Upper lobe of right lung (tissue), 1 donor: ENCODE results near the gene RANGAP1. TPM values are rescaled to one million over a fixed set of nuclear protein-coding genes. Genes with fewer than 3 reads are reported as not detected.

Experiments
- ATAC-seq: fragments of 200-7000 bp; cut with Tn5 transposase; one replicate; pipeline ENCODE4 v1.9.1; 2020; ENCODE audit warnings: mild to moderate bottlenecking, moderate library complexity
- DNase-seq: peaks from one replicate; pipeline ENCODE4 v3.0.0-alpha.2; 2020
- H3K27ac ChIP-seq: fragments of 200-600 bp; one replicate; pipeline ENCODE4 v1.8.0; 2022
- H3K27me3 ChIP-seq: fragments of 200-600 bp; one replicate; pipeline ENCODE4 v1.8.0; 2022; ENCODE audit warnings: mild to moderate bottlenecking
- H3K36me3 ChIP-seq: fragments of 200-600 bp; one replicate; pipeline ENCODE4 v1.8.0; 2022
- H3K4me1 ChIP-seq: fragments of 200-600 bp; one replicate; pipeline ENCODE4 v1.8.0; 2022
- H3K4me3 ChIP-seq: fragments of 200-600 bp; one replicate; pipeline ENCODE4 v1.8.0; 2022; ENCODE audit warnings: mild to moderate bottlenecking
- H3K9me3 ChIP-seq: fragments of 200-600 bp; one replicate; pipeline ENCODE4 v1.8.0; 2022
- intact Hi-C: fragments of 100-400 bp; cut with DNase I; formaldehyde crosslinking; loops from one replicate; pipeline ENCODE4 v1.11.0; 2022
- total RNA-seq: library from RNA; stranded (reverse); fragmentation: NEBNext Ultra II Directional; extraction: Animal tissue kit (Norgen Biotek cat#: 25700); gene quantifications from one replicate; pipeline ENCODE4 v1.2.1, GENCODE V29; 2021
- TF ChIP-seq, protein P1 (sequence below): fragments of 200-600 bp; IDR thresholded peaks from one replicate; pipeline ENCODE4 v1.8.0; 2022; ENCODE audit warnings: antibody characterized with exemption
- donor health status: DM: no; HTN: yes; CAD: no; lungs with severe emphysema.

RANGAP1 gene
- total RNA-seq, 1 donor from 2014 or later = 48.0 TPM

GRCh38 chr22:41250127-41250526, 35.9 kb downstream of the RANGAP1 start:
- intact Hi-C loops = no loop called here
- ATAC-seq (no peak), DNase-seq (no peak)
- Histone ChIP-seq H3K36me3 (peaks cover 90% of the 10 kb centered on the region), H3K27me3 (no peaks in the 10 kb centered on the region), H3K9me3 (no peaks in the 10 kb centered on the region), H3K27ac (no peak overlapping the region), H3K4me1 (no peaks in the 10 kb centered on the region), H3K4me3 (no peak overlapping the region)
- TF ChIP-seq, protein P1, sequence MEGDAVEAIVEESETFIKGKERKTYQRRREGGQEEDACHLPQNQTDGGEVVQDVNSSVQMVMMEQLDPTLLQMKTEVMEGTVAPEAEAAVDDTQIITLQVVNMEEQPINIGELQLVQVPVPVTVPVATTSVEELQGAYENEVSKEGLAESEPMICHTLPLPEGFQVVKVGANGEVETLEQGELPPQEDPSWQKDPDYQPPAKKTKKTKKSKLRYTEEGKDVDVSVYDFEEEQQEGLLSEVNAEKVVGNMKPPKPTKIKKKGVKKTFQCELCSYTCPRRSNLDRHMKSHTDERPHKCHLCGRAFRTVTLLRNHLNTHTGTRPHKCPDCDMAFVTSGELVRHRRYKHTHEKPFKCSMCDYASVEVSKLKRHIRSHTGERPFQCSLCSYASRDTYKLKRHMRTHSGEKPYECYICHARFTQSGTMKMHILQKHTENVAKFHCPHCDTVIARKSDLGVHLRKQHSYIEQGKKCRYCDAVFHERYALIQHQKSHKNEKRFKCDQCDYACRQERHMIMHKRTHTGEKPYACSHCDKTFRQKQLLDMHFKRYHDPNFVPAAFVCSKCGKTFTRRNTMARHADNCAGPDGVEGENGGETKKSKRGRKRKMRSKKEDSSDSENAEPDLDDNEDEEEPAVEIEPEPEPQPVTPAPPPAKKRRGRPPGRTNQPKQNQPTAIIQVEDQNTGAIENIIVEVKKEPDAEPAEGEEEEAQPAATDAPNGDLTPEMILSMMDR = no peak

- no peaks in the 10 kb centered on the region for H3K9me3 ChIP-seq
- TF ChIP-seq, protein P1 = no peak
- no peaks in the 10 kb centered on the region for H3K27me3 ChIP-seq
- no peak overlapping the region for H3K27ac ChIP-seq
- H3K4me1 ChIP-seq = no peaks in the 10 kb centered on the region
- no peak overlapping the region for H3K4me3 ChIP-seq
- peaks cover 86% of the 10 kb centered on the region for H3K36me3 ChIP-seq
- intact Hi-C loops = no loop called here
- no peak for DNase-seq
- ATAC-seq = no peak
Measured at GRCh38 chr22:41249442-41249841, 36.5 kb downstream of the RANGAP1 start.

DNA sequence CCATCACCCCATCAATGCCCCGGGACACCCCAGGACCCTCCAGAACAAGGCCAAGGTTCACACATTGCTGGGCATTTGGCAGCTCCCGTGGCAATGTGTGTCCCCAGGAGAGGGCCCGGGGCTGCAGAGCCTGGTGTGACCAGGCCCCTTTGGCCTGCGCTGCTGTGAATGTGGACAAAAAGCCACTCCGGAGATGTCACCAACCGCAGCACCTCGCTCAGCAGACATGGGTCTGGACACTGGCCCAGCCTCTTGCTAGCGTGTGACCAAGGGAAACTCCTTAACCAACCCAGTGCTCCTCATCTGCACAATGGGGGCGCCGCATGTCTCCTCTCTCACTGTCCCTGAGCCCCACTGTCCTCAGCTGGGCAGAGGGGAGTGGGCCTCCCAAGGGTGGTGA, 37.2 kb downstream of the RANGAP1 start:
- H3K9me3 ChIP-seq = no peaks in the 10 kb centered on the region
- H3K36me3 ChIP-seq = peaks cover 82% of the 10 kb centered on the region
- H3K27me3 ChIP-seq = no peaks in the 10 kb centered on the region
- H3K4me1 ChIP-seq = no peaks in the 10 kb centered on the region
- no peak overlapping the region for H3K4me3 ChIP-seq
- no peak overlapping the region for H3K27ac ChIP-seq
- TF ChIP-seq, protein P1 = no peak
- ATAC-seq (no peak), DNase-seq (no peak)
- intact Hi-C loops = no loop called here

DNA sequence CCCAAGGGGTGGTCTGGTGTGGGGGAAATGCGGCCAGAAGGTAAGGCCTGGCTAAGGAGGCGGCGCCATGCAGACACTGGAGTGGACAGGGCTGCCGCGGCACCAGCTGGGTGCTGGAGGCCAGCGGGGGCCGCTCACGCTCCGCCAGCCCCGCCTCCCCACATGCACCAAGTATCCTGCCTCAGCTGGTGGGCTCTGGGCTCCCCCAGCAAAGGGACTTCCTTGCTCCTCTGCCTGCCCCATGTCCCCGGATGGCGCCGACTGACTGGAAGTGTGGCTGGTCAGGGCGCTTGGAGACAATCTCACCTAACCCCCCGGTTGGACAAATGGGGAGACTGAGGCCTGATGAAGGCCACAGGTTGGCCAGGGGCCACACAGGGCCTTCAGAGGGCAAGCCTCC, 37.7 kb downstream of the RANGAP1 start:
- intact Hi-C loops = no loop called here
- H3K27me3 ChIP-seq = no peaks in the 10 kb centered on the region
- H3K4me1 ChIP-seq = no peaks in the 10 kb centered on the region
- TF ChIP-seq, protein P1 = no peak
- ATAC-seq = no peak
- DNase-seq = no peak
- H3K4me3 ChIP-seq = no peak overlapping the region
- H3K36me3 ChIP-seq = peaks cover 78% of the 10 kb centered on the region
- no peak overlapping the region for H3K27ac ChIP-seq
- H3K9me3 ChIP-seq = no peaks in the 10 kb centered on the region

GRCh38 chr22:41247703-41248102, 38.3 kb downstream of the RANGAP1 start:
- peaks cover 72% of the 10 kb centered on the region for H3K36me3 ChIP-seq
- no peak overlapping the region for H3K4me3 ChIP-seq
- H3K27me3 ChIP-seq = no peaks in the 10 kb centered on the region
- H3K27ac ChIP-seq = no peak overlapping the region
- intact Hi-C loops = no loop called here
- no peaks in the 10 kb centered on the region for H3K9me3 ChIP-seq
- DNase-seq (no peak), ATAC-seq (no peak)
- H3K4me1 ChIP-seq = no peaks in the 10 kb centered on the region
- TF ChIP-seq, protein P1 = no peak

DNA sequence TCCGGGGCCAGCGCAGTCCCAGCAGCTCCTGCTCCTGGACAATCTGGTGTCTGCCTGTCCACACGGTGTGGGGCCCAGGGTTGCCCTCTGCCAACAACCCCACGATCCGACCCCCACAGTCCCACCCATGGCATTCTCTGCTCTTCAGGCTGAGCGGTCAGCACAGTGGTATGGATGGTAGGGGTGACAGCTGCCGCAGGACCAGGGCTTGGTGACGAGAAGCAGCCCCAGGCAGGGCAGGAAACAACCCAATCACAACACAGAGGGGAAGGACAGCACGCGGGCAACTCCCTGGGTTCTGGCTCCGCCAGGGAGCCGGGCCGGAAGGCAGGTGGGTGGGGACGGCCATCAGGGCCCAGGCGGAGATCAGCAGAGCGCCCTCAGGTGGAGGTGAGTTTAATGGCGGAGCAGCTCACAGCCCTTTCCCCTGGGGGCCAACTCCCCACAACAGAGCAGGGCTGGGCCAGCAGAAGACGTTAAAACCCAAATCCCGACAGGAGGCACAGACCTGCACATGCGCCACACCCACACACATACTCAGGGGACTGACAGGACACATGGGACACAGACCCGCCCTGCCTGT, 40.0 kb downstream of the RANGAP1 start:
- DNase-seq = no peak
- intact Hi-C loops = no loop called here
- ATAC-seq = no peak
- TF ChIP-seq, protein P1 = no peak
- Histone ChIP-seq H3K4me1 (no peaks in the 10 kb centered on the region), H3K9me3 (no peaks in the 10 kb centered on the region), H3K36me3 (peaks cover 56% of the 10 kb centered on the region), H3K27me3 (no peaks in the 10 kb centered on the region), H3K27ac (no peak overlapping the region), H3K4me3 (no peak overlapping the region)
